ENCODE results near the gene FBXL17.

Gene FBXL17

DNA sequence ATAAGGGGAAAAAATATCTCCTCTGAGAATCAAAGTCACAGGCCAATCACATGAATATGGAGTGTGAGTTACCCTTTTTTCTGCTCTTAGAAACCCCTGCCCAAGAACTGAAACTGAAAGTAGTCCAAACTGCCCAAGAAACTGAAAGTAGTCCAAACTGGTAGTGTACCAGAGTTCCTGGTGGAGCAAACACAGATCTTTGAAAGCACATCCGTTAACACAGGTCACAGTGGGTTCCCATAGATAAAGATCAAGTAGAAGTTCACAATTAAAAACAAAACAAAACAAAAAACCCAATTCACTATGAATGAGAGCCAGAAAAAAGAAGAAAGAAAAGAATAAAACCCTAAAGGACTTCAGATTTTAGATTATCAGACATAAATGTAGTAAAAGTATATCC lies 378.7 kb downstream of the FBXL17 start:
- no peak overlapping the region for H3K9ac ChIP-seq (ENCODE audit: low read length)
- H4K20me1 ChIP-seq (ENCODE audit: low read depth, low read length), result no peaks in the 10 kb centered on the region
- no peak for TF ChIP-seq EZH2phosphoT487 (conservative IDR thresholded peaks at IDR 0.05; ENCODE audit: low read length)
- TF ChIP-seq, protein P1, sequence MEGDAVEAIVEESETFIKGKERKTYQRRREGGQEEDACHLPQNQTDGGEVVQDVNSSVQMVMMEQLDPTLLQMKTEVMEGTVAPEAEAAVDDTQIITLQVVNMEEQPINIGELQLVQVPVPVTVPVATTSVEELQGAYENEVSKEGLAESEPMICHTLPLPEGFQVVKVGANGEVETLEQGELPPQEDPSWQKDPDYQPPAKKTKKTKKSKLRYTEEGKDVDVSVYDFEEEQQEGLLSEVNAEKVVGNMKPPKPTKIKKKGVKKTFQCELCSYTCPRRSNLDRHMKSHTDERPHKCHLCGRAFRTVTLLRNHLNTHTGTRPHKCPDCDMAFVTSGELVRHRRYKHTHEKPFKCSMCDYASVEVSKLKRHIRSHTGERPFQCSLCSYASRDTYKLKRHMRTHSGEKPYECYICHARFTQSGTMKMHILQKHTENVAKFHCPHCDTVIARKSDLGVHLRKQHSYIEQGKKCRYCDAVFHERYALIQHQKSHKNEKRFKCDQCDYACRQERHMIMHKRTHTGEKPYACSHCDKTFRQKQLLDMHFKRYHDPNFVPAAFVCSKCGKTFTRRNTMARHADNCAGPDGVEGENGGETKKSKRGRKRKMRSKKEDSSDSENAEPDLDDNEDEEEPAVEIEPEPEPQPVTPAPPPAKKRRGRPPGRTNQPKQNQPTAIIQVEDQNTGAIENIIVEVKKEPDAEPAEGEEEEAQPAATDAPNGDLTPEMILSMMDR (IDR thresholded peaks at IDR 0.05; ENCODE audit: insufficient read depth, low read length, poor library complexity, severe bottlenecking), result no peak
- H2AFZ ChIP-seq (ENCODE audit: low read depth, low read length, severe bottlenecking), result no peak overlapping the region
- H3K4me2 ChIP-seq (ENCODE audit: low read depth, low read length, poor library complexity, severe bottlenecking), result no peak overlapping the region
- no peaks in the 10 kb centered on the region for H3K36me3 ChIP-seq (ENCODE audit: low read length)
- H3K27ac ChIP-seq (ENCODE audit: low read depth, low read length), result no peak overlapping the region
- H3F3A ChIP-seq (ENCODE audit: insufficient read depth), result no peaks in the 10 kb centered on the region
- no peak overlapping the region for H3K4me3 ChIP-seq (ENCODE audit: insufficient read depth, low read length, poor library complexity, severe bottlenecking)
- no peaks in the 10 kb centered on the region for H3K79me2 ChIP-seq (ENCODE audit: insufficient read depth, low read length)
- no peaks in the 10 kb centered on the region for H3K9me3 ChIP-seq (ENCODE audit: insufficient read depth, low read length)
- no peaks in the 10 kb centered on the region for H3K9me2 ChIP-seq (replicated peaks; ENCODE audit: insufficient read depth, low read length)
- no peaks in the 10 kb centered on the region for H3K27me3 ChIP-seq (ENCODE audit: low read length)

DNA sequence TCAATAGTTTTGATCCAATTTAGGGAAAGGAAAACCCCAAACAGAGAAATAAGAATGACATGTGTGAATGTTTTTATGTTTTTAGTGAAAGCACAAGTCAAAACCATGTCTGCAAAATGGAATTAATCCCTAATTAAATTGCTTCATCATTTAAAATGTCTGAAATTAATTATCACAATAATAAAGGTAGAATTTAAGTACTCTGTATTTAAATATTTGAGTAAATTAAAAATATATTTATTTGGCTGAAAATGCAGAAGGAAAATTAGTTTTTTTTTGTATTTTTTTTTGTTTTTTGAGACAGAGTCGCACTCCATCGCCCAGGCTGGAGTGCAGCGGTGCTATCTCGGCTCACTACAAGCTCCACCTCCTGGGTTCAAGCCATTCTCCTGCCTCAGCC lies 380.7 kb downstream of the FBXL17 start:
- H3F3A ChIP-seq (ENCODE audit: insufficient read depth), result no peaks in the 10 kb centered on the region
- H4K20me1 ChIP-seq (ENCODE audit: low read depth, low read length), result no peaks in the 10 kb centered on the region
- H3K27ac ChIP-seq (ENCODE audit: low read depth, low read length), result no peak overlapping the region
- no peak for TF ChIP-seq EZH2phosphoT487 (conservative IDR thresholded peaks at IDR 0.05; ENCODE audit: low read length)
- H3K27me3 ChIP-seq (ENCODE audit: low read length), result no peaks in the 10 kb centered on the region
- no peak overlapping the region for H3K4me2 ChIP-seq (ENCODE audit: low read depth, low read length, poor library complexity, severe bottlenecking)
- no peak overlapping the region for H2AFZ ChIP-seq (ENCODE audit: low read depth, low read length, severe bottlenecking)
- no peaks in the 10 kb centered on the region for H3K79me2 ChIP-seq (ENCODE audit: insufficient read depth, low read length)
- no peak overlapping the region for H3K4me3 ChIP-seq (ENCODE audit: insufficient read depth, low read length, poor library complexity, severe bottlenecking)
- no peak overlapping the region for H3K9ac ChIP-seq (ENCODE audit: low read length)
- H3K9me3 ChIP-seq (ENCODE audit: insufficient read depth, low read length), result no peaks in the 10 kb centered on the region
- H3K36me3 ChIP-seq (ENCODE audit: low read length), result no peaks in the 10 kb centered on the region
- no peaks in the 10 kb centered on the region for H3K9me2 ChIP-seq (replicated peaks; ENCODE audit: insufficient read depth, low read length)

DNA sequence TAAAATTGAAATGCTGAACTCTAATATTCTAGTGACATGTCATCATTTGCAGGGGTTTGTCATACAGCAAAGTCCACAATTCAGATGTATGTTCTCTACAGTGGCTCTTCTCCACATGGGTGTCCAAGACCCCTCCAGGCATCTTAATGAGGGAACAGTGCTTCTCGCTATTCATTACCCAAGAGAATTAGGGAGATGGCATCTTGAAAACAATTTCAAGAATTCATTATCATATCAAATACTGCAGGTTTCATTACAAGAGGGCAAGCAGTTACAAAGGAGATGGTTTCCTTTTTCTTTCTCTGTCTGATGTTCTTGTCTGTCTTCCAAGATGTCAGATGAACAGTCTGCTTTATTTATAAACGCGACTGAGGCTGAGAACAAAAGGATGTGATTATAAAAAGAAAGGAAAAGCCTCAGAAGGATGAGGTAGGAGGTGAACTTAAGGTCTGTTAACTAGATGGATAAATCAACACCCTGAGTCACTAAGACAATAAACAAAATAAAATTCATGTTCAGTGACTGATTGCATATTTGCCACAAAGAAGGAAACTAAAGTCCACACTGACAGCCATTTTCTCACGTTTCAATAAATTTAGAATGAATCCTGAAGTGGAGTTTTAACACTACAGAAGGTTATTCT lies 384.4 kb downstream of the FBXL17 start:
- Histone ChIP-seq H3K9me3 (ENCODE audit: insufficient read depth, low read length) (no peaks in the 10 kb centered on the region), H3K27me3 (ENCODE audit: low read length) (no peaks in the 10 kb centered on the region), H3K4me2 (ENCODE audit: low read depth, low read length, poor library complexity, severe bottlenecking) (no peak overlapping the region), H4K20me1 (ENCODE audit: low read depth, low read length) (no peaks in the 10 kb centered on the region), H3F3A (ENCODE audit: insufficient read depth) (no peaks in the 10 kb centered on the region), H3K9me2 (replicated peaks; ENCODE audit: insufficient read depth, low read length) (no peaks in the 10 kb centered on the region), H2AFZ (ENCODE audit: low read depth, low read length, severe bottlenecking) (no peak overlapping the region), H3K36me3 (ENCODE audit: low read length) (no peaks in the 10 kb centered on the region), H3K4me3 (ENCODE audit: insufficient read depth, low read length, poor library complexity, severe bottlenecking) (no peak overlapping the region), H3K27ac (ENCODE audit: low read depth, low read length) (no peak overlapping the region), H3K79me2 (ENCODE audit: insufficient read depth, low read length) (no peaks in the 10 kb centered on the region), H3K9ac (ENCODE audit: low read length) (no peak overlapping the region)
- TF ChIP-seq, protein P1 (IDR thresholded peaks at IDR 0.05; ENCODE audit: insufficient read depth, low read length, poor library complexity, severe bottlenecking), result no peak
- TF ChIP-seq EZH2phosphoT487 (conservative IDR thresholded peaks at IDR 0.05; ENCODE audit: low read length), result no peak

DNA sequence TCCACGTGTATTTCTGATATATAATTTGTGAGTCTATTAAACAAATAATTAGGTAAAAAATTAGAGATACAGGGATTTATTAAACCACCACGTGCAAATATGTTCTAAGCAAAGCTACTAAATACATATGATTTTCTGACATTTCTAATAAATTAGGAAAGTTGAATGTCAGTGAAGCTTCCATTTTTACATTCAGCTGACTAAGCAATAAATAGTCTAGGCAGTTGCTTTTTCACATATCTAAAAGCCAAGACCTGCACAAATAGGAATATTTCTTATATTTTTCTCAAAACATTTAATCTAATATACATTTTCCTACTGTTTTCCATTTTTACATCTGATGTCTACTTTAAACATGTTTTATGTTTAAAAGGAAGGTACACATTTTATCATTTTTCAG lies 388.6 kb downstream of the FBXL17 start:
- Histone ChIP-seq H3K4me2 (ENCODE audit: low read depth, low read length, poor library complexity, severe bottlenecking) (no peak overlapping the region), H3F3A (ENCODE audit: insufficient read depth) (no peaks in the 10 kb centered on the region), H3K9ac (ENCODE audit: low read length) (no peak overlapping the region), H3K36me3 (ENCODE audit: low read length) (no peaks in the 10 kb centered on the region), H4K20me1 (ENCODE audit: low read depth, low read length) (no peaks in the 10 kb centered on the region), H2AFZ (ENCODE audit: low read depth, low read length, severe bottlenecking) (no peak overlapping the region), H3K9me2 (replicated peaks; ENCODE audit: insufficient read depth, low read length) (no peaks in the 10 kb centered on the region), H3K27me3 (ENCODE audit: low read length) (no peaks in the 10 kb centered on the region), H3K79me2 (ENCODE audit: insufficient read depth, low read length) (no peaks in the 10 kb centered on the region), H3K27ac (ENCODE audit: low read depth, low read length) (no peak overlapping the region), H3K4me3 (ENCODE audit: insufficient read depth, low read length, poor library complexity, severe bottlenecking) (no peak overlapping the region), H3K9me3 (ENCODE audit: insufficient read depth, low read length) (no peaks in the 10 kb centered on the region)
- TF ChIP-seq, protein P1 (IDR thresholded peaks at IDR 0.05; ENCODE audit: insufficient read depth, low read length, poor library complexity, severe bottlenecking), result no peak
- TF ChIP-seq EZH2phosphoT487 (conservative IDR thresholded peaks at IDR 0.05; ENCODE audit: low read length), result no peak

Measured in SU-DHL-6 (cell line).